AG08395 (cell line): ENCODE data around the gene CCNJ.

Experiments used
- DNase-seq: peaks from one replicate; pipeline ENCODE4 v3.0.0; 2012; ENCODE audit warnings: mixed read lengths, low spot score

The CCNJ gene

DNA sequence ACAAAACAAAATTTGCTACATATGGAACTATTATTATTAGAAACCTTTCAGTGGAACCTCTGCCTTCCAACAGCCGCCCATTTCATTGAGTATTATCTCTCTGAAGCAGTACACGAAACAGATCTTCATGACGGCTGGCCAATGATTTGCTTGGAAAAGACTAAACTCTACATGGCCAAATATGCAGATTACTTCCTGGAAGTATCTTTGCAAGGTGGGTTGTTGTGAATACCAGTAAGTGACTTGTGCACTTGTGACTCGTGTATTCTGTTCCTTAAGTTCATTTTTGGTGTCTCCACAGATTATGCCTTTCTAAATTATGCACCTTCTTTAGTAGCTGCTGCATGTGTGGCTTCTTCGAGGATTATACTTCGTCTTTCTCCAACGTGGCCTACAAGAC, 13.4 kb downstream of the CCNJ start:
- DNase-seq, result no peak

DNA sequence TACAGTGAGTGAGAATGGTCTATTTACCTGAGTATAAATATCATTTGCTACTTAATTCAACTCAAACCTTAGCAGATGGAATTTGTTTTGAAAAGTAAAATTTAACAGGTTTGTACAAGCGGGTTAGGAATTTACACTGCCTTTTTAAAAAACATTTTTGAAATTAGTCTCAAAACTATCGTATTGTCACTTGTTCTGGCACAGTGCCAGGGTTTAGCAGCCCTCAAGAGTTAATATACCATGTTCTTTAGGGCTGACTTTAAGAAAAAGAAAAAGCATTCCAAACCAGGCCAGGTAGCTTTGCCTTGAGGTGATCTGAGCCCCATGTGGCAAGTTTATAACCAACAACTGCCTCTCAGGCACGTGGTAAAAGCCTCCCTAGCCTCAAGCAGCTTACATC, 17.8 kb downstream of the CCNJ start:
- DNase-seq, result no peak

GRCh38 chr10:96072674-96073073, 29.3 kb downstream of the CCNJ start:
- DNase-seq, result no peak

DNA sequence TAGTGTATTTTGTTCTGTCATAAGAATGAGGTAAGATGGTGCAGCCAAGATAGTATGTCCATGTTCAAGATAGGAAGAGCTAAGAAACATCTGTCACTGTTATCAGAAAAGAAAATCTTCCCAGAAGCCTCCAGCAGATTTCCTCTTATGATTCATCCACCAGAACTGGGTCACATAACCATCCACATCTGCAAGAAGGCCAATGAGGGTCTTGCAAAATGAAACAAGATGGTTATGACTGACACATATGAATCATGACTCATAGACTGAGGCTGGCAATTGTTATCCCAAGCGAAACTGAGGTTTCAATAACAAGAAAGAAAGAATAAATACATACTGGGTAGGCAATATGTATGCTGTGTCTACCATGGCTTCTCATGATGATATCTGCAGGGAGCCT, 30.3 kb downstream of the CCNJ start:
- DNase-seq, result peak; percentile 6

GRCh38 chr10:96074776-96075175, 31.4 kb downstream of the CCNJ start:
- no peak for DNase-seq

- no peak for DNase-seq
Observed at GRCh38 chr10:96075977-96076376, 32.6 kb downstream of the CCNJ start.

DNA sequence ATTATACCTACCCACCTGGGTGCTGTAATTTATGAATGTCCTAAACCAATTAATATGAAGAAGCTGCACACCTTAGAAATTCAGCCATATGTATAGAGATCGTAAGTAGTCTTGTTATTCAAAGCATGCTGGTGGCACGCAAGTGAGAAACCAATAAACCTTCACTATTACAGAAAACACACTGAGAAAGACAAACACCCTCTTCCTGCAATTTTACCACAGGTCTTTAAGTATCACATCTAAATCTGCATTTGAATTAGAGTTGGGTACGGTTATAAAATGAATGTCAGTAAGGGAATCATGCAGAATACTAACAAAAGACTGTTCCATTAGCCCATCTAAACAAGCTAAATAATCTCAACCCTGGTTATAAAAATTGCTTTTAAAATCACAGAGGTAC, 33.8 kb downstream of the CCNJ start:
- no peak for DNase-seq

DNA sequence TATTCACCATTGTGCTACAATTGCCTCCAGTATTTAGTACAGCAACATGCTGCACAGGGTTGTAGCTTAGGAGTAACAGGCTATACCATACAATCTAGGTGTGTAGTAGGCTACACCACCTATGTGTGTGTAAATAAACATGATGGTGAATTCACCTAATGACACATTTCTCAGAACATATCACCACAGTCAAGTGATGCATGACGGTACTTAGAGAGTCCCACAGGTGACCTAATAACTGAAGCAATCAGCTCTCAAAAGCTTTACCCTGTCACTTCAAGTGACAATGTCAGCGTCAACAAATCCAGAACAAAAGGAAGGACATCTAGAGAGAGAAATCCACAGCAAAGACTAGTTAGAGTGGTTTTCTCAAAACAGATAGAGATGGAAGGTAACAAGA, 38.8 kb downstream of the CCNJ start:
- DNase-seq, result no peak

DNA sequence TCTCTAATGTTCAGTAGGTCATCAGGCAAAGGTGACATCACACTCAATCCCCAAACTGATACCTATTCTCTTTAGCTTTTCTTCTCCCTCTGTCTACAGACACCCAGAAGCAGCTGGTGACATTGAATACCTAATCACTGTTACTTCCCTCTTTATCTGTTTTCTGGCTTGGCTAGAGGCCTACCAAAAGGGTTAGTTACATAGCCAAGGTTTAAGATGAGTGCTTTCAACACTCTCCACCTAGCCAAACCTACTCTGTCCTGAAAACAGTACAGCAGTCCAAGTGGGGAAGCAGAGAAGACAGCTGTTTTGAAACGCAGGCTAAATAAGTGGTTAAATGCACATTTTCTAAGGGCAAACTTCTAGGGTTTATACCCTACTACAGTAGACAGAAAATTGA, 39.4 kb downstream of the CCNJ start:
- no peak for DNase-seq

- DNase-seq, result no peak
Observed at GRCh38 chr10:96089116-96089515, 45.7 kb downstream of the CCNJ start.

- DNase-seq, result peak; percentile 94
Observed at GRCh38 chr10:96089670-96090462, 46.5 kb downstream of the CCNJ start.

- DNase-seq, result no peak
Observed at GRCh38 chr10:96090463-96090800, 47.0 kb downstream of the CCNJ start.

- no peak for DNase-seq
Observed at GRCh38 chr10:96092999-96093767, 49.8 kb downstream of the CCNJ start.

DNA sequence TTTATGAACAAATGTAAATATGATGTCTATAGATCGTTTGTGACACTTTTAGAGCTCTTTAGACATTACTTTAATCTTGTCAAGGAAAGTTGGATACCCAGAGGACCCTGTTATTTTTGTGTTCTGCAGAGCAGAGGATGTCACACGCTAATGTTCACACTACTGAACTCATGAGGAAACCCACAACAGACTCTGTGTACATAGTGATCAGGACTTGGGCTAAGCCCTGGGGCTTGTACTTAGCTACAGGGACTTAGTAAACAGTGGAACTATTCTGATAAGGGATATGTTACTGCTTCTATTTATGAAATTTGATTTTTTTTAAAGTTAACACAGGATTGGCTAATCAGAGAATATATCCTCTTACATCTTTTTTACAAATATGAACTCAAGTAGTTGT, 50.6 kb downstream of the CCNJ start:
- no peak for DNase-seq

- no peak for DNase-seq
Observed at GRCh38 chr10:96096958-96097357, 53.6 kb downstream of the CCNJ start.

DNA sequence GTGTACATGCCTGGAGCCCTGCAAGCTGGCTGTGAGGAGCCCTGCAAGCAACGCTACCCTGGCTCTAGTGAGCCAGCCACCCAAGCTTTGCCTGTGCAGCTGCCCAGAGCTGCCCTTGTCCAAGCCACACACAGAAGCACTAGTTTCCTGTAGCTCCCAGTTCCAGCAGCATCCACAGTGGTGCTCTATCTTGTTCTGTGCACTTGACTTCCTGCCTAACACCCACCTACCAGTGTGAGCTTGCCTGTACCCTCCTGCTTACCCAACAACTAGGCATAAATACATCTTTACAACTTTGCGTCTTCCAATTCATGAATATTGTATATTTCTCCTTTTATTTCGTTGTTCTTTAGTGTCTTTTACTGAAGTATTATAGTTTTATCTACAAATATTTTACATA, 54.5 kb downstream of the CCNJ start:
- DNase-seq, result no peak

- no peak for DNase-seq
Observed at GRCh38 chr10:96107623-96108038, 64.2 kb downstream of the CCNJ start.
